Activated T-helper 2 cell treated with anti-CD3 and anti-CD28 coated beads, Interferon-gamma antibody, Interleukin-2, Interleukin-4, amounts not matched to agents 10 μg/mL and 5 μg/mL and 100 μg/mL, durations not matched to agents 14 hours and 24 hours and 36 hours (primary cell): ENCODE measurements around the gene RETSAT. TPM values are rescaled to one million over a fixed set of nuclear protein-coding genes. Genes with fewer than 3 reads are reported as not detected.
"Not testable (repeated sequence)": the region's sequence is repeated elsewhere in the genome, so short reads cannot be mapped to it uniquely, and the experiment has no call there.

ENCODE experiments used
- DNase-seq: peaks from one replicate; pipeline ENCODE4 v3.0.0; 2021; ENCODE audit warnings: low spot score
- H3K27ac Mint-ChIP-seq: one replicate; pipeline ENCODE4 v1.8.0; 2021; ENCODE audit warnings: mixed read lengths
- H3K27me3 Mint-ChIP-seq: one replicate; pipeline ENCODE4 v1.8.0; 2021; ENCODE audit warnings: low read depth, mixed read lengths
- H3K36me3 Mint-ChIP-seq: one replicate; pipeline ENCODE4 v1.8.0; 2021; ENCODE audit warnings: low read depth, mixed read lengths
- H3K4me1 Mint-ChIP-seq: one replicate; pipeline ENCODE4 v1.8.0; 2021; ENCODE audit warnings: low read depth, mixed read lengths
- H3K4me3 Mint-ChIP-seq: one replicate; pipeline ENCODE4 v1.8.0; 2021; ENCODE audit warnings: low read depth, mild to moderate bottlenecking, moderate library complexity, mixed read lengths
- H3K9me3 Mint-ChIP-seq: one replicate; pipeline ENCODE4 v1.8.0; 2021; ENCODE audit warnings: mixed read lengths
- intact Hi-C: fragments of 100-400 bp; cut with micrococcal nuclease; formaldehyde crosslinking; loops from one replicate; pipeline ENCODE4 v1.15.1; 2023
- total RNA-seq: library from RNA; stranded (reverse); gene quantifications from 2 replicates; pipeline ENCODE4 v1.2.3, GENCODE V29; 2022

Gene RETSAT
- total RNA-seq, 1 donor from 2014 or later, result 29.6 TPM

GRCh38 chr2:85394261-85394681 lies 39.9 kb upstream of the RETSAT start:
- Mint-ChIP-seq H3K36me3 (peaks cover 63% of the 10 kb centered on the region), H3K9me3 (no peaks in the 10 kb centered on the region), H3K4me3 (no peak overlapping the region), H3K4me1 (peaks cover 13% of the 10 kb centered on the region), H3K27ac (no peak overlapping the region), H3K27me3 (no peaks in the 10 kb centered on the region)
- intact Hi-C loops, result no loop called here
- DNase-seq, result no peak

- Mint-ChIP-seq H3K36me3 (peaks cover 63% of the 10 kb centered on the region), H3K4me3 (no peak overlapping the region), H3K9me3 (no peaks in the 10 kb centered on the region), H3K27ac (no peak overlapping the region), H3K4me1 (peaks cover 13% of the 10 kb centered on the region), H3K27me3 (no peaks in the 10 kb centered on the region)
- no peak for DNase-seq
- intact Hi-C loops, result no loop called here
These were observed 39.5 kb upstream of the RETSAT start for GRCh38 chr2:85393836-85394235.

- peaks cover 4% of the 10 kb centered on the region for H3K4me1 Mint-ChIP-seq
- no peak overlapping the region for H3K27ac Mint-ChIP-seq
These were observed 36.8 kb upstream of the RETSAT start for GRCh38 chr2:85390941-85391669.

GRCh38 chr2:85388878-85389538 lies 34.7 kb upstream of the RETSAT start:
- Mint-ChIP-seq H3K4me1 (peaks cover 4% of the 10 kb centered on the region), H3K27me3 (no peaks in the 10 kb centered on the region), H3K9me3 (no peaks in the 10 kb centered on the region), H3K36me3 (peaks cover 58% of the 10 kb centered on the region), H3K4me3 (no peak overlapping the region), H3K27ac (no peak overlapping the region)
- intact Hi-C loops, result no loop called here
- DNase-seq, result no peak

More at GRCh38 chr2:85390941-85391669, 36.8 kb upstream of the RETSAT start:
- peaks cover 49% of the 10 kb centered on the region for H3K36me3 Mint-ChIP-seq
- H3K4me3 Mint-ChIP-seq, result no peak overlapping the region
- H3K27me3 Mint-ChIP-seq, result no peaks in the 10 kb centered on the region
- intact Hi-C loops, result loop anchor here (1.0 kb wide), 1 partner anchor 161 kb away; no protein-coding TSS in a partner anchor
- H3K9me3 Mint-ChIP-seq, result no peaks in the 10 kb centered on the region
- peak; percentile 54 for DNase-seq

GRCh38 chr2:85387754-85388153 lies 33.4 kb upstream of the RETSAT start:
- Mint-ChIP-seq H3K27me3 (no peaks in the 10 kb centered on the region), H3K4me3 (no peak overlapping the region), H3K4me1 (peaks cover 7% of the 10 kb centered on the region), H3K36me3 (peaks cover 61% of the 10 kb centered on the region), H3K27ac (no peak overlapping the region), H3K9me3 (no peaks in the 10 kb centered on the region)
- intact Hi-C loops, result no loop called here
- no peak for DNase-seq

GRCh38 chr2:85385746-85386145 lies 31.4 kb upstream of the RETSAT start:
- Mint-ChIP-seq H3K27ac (no peak overlapping the region), H3K27me3 (no peaks in the 10 kb centered on the region), H3K36me3 (peaks cover 60% of the 10 kb centered on the region), H3K4me1 (peaks cover 4% of the 10 kb centered on the region), H3K4me3 (no peak overlapping the region), H3K9me3 (no peaks in the 10 kb centered on the region)
- DNase-seq, result no peak
- intact Hi-C loops, result no loop called here

GRCh38 chr2:85383850-85384249 lies 29.5 kb upstream of the RETSAT start:
- H3K4me3 Mint-ChIP-seq, result no peak overlapping the region
- no peaks in the 10 kb centered on the region for H3K27me3 Mint-ChIP-seq
- peaks cover 59% of the 10 kb centered on the region for H3K36me3 Mint-ChIP-seq
- no peak for DNase-seq
- H3K27ac Mint-ChIP-seq, result peak overlapping the region; percentile 67
- peaks cover 6% of the 10 kb centered on the region for H3K9me3 Mint-ChIP-seq
- H3K4me1 Mint-ChIP-seq, result peaks cover 4% of the 10 kb centered on the region
- intact Hi-C loops, result no loop called here

GRCh38 chr2:85383151-85383550 lies 28.8 kb upstream of the RETSAT start:
- H3K4me3 Mint-ChIP-seq, intact Hi-C loops, H3K9me3 Mint-ChIP-seq, H3K27ac Mint-ChIP-seq, DNase-seq, H3K4me1 Mint-ChIP-seq, H3K27me3 Mint-ChIP-seq: not testable (repeated sequence)
- peaks cover 62% of the 10 kb centered on the region for H3K36me3 Mint-ChIP-seq

- no peaks in the 10 kb centered on the region for H3K27me3 Mint-ChIP-seq
- peaks cover 71% of the 10 kb centered on the region for H3K36me3 Mint-ChIP-seq
- H3K27ac Mint-ChIP-seq, result no peak overlapping the region
- no peak for DNase-seq
- intact Hi-C loops, result no loop called here
- H3K4me1 Mint-ChIP-seq, result peaks cover 4% of the 10 kb centered on the region
- no peak overlapping the region for H3K4me3 Mint-ChIP-seq
- H3K9me3 Mint-ChIP-seq, result peaks cover 6% of the 10 kb centered on the region
These were observed 25.7 kb upstream of the RETSAT start for GRCh38 chr2:85380048-85380447.

GRCh38 chr2:85378257-85378656 lies 23.9 kb upstream of the RETSAT start:
- H3K27me3 Mint-ChIP-seq, result no peaks in the 10 kb centered on the region
- intact Hi-C loops, result no loop called here
- DNase-seq, result no peak
- H3K36me3 Mint-ChIP-seq, result peaks cover 69% of the 10 kb centered on the region
- H3K4me3 Mint-ChIP-seq, result no peak overlapping the region
- peaks cover 6% of the 10 kb centered on the region for H3K9me3 Mint-ChIP-seq
- H3K27ac Mint-ChIP-seq, result no peak overlapping the region
- H3K4me1 Mint-ChIP-seq, result no peaks in the 10 kb centered on the region

GRCh38 chr2:85377083-85377482 lies 22.8 kb upstream of the RETSAT start:
- no peaks in the 10 kb centered on the region for H3K27me3 Mint-ChIP-seq
- H3K9me3 Mint-ChIP-seq, result peaks cover 6% of the 10 kb centered on the region
- H3K36me3 Mint-ChIP-seq, result peaks cover 66% of the 10 kb centered on the region
- DNase-seq, result no peak
- no peak overlapping the region for H3K27ac Mint-ChIP-seq
- no peaks in the 10 kb centered on the region for H3K4me1 Mint-ChIP-seq
- H3K4me3 Mint-ChIP-seq, result no peak overlapping the region
- intact Hi-C loops, result no loop called here

GRCh38 chr2:85376291-85377065 lies 22.1 kb upstream of the RETSAT start:
- no peaks in the 10 kb centered on the region for H3K4me1 Mint-ChIP-seq
- H3K36me3 Mint-ChIP-seq, result peaks cover 63% of the 10 kb centered on the region
- no peak overlapping the region for H3K4me3 Mint-ChIP-seq
- no peak overlapping the region for H3K27ac Mint-ChIP-seq
- H3K9me3 Mint-ChIP-seq, result peaks cover 6% of the 10 kb centered on the region
- no peaks in the 10 kb centered on the region for H3K27me3 Mint-ChIP-seq
- intact Hi-C loops, result no loop called here
- DNase-seq, result no peak

GRCh38 chr2:85371045-85371444 lies 16.7 kb upstream of the RETSAT start:
- H3K4me3 Mint-ChIP-seq, result no peak overlapping the region
- H3K9me3 Mint-ChIP-seq, result no peaks in the 10 kb centered on the region
- H3K36me3 Mint-ChIP-seq, result peaks cover 20% of the 10 kb centered on the region
- no peaks in the 10 kb centered on the region for H3K27me3 Mint-ChIP-seq
- intact Hi-C loops, result no loop called here
- no peak overlapping the region for H3K27ac Mint-ChIP-seq
- no peak for DNase-seq
- H3K4me1 Mint-ChIP-seq, result no peaks in the 10 kb centered on the region
